Measurements from ENCODE around the gene FFAR1.

FFAR1 gene, protein sequence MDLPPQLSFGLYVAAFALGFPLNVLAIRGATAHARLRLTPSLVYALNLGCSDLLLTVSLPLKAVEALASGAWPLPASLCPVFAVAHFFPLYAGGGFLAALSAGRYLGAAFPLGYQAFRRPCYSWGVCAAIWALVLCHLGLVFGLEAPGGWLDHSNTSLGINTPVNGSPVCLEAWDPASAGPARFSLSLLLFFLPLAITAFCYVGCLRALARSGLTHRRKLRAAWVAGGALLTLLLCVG (N-terminal part only)

GRCh38 chr19:35347171-35347929, at the start of gene FFAR1:
Gene FFAR1 (plus strand): TSS chr19:35347902. CDS start chr19:35351552, 3,650 bp downstream.
- no peak for DNase-seq

DNA sequence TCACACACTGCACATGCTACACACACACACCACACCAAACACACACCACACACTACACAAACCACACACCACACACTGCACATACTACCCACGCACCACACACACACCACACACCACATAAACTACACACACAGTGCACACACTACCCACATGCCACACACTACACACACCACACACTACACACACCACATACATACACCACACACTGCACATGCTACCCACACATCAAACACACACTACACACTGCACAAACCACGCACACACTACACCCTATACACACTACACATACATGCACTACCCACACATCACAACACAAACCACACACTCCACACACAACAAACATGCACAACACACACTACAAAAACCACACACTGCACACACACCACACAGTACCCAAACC, 49.8 kb upstream of the FFAR1 start:
- DNase-seq: no peak

DNA sequence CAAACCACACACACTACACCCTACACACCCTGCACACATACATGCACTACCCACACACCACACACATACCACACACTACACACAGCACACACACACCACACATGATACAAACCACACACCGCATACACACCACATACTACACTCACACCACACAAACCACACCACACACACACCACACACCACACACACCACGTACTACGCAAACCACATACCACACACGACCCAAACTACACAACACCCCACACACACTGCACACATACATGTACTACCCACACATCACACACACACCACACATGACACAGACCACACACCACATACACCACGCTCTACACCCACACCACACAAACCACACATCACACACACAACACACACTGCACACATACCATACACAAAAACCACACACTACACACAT, 49.1 kb upstream of the FFAR1 start:
- DNase-seq: no peak

DNA sequence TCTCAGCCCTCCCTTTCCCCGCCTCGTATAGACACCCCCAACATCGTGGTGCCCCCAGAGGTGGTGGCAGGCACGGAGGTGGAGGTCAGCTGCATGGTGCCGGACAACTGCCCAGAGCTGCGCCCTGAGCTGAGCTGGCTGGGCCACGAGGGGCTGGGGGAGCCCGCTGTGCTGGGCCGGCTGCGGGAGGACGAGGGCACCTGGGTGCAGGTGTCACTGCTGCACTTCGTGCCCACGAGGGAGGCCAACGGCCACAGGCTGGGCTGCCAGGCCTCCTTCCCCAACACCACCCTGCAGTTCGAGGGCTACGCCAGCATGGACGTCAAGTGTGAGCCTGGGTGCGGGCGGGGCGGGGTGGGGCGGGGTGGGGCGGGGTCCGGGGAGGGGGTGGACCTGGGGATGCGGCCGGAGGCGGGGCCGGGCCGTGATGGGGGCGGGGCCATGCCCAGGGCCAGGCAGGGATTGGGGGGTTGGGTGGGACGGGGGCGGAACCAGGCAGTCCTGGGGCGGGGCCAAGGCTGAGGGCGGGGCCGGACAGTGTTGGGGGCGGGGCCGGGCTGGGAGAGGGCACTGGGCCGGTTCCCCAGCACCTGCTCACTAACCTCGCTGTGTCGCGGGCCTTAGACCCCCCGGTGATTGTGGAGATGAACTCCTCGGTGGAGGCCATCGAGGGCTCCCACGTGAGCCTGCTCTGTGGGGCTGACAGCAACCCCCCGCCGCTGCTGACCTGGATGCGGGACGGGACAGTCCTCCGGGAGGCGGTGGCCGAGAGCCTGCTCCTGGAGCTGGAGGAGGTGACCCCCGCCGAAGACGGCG, 48.0 kb upstream of the FFAR1 start:
- no peak for DNase-seq

DNA sequence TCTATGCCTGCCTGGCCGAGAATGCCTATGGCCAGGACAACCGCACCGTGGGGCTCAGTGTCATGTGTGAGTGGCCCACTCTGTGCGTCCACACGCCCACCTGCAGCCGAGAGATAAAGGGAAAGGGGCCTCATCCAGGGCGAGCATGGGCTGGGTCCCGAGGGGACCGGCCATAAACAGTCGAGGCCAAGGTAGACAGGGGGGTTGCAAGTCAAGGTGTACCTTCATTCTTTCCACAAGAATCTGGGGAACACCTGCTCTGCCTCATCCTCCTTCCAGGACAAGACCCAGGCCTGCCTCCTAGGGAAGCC, 47.4 kb upstream of the FFAR1 start:
- no peak for DNase-seq

- no peak for DNase-seq
Observed at GRCh38 chr19:35301961-35302360, 45.7 kb upstream of the FFAR1 start.

GRCh38 chr19:35302446-35302845, 45.3 kb upstream of the FFAR1 start:
- no peak for DNase-seq

DNA sequence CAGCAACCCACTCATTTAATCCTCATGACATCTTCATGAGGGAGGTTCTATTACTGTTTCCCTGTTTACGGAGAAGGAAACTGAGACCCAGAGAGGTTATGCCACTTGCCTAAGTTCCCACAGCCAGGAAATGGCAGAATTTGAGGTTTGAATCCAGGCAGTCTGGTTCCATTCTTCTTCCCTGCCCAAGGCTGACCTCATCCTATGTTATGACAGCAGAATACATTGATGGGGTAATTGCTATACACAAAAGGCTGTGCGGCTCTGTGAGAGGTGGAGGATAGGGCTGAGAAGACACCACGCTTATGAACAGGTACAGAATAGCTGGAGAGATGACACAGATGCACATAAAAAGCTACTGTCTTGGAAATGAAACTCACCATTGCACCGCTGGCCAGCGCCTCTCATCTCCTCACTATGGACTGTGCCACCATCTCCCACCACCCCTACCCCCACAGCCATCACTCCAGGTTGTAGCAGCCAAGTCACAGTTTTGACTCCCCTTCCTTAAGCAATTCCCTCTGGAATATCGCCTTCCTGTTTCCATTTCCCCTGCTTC, 44.3 kb upstream of the FFAR1 start:
- no peak for DNase-seq

DNA sequence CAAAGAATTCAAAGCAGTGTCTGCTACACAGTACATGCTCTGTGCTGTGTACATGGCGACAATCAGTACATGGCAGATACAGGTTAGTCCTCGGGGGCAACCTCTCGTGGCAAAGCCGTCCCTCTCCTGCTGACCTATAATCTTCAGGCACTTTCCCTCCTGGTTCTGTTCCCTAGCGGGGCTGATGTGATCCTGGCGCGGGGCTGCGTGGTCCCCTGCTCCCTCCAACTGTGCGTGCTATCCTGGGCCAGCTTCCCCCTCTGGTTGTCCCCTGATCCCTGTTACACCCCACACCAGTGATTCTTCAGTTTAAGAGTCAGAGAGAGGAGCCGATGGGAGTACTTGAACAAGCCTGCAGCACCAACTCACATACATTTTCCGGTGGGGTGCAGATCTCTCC, 43.7 kb upstream of the FFAR1 start:
- no peak for DNase-seq

DNA sequence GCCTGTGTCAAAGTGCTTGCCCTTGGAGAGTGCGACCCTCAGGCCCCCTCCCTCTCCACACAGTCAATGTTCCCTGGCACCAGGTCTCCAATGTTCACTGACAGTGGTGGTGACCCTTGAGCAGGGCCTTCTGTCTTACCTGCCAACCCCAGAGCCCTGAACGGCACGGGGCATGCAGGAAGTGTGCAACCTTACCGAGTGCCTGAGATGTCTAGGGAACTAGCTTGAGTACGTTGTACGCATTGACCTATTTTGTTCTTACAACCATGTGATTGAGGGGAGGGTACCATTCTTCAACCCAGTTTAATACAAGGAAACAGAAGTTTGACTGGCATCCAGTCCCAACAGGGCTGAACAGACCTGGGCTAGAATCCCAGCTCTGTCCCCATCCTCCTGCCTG, 42.5 kb upstream of the FFAR1 start:
- DNase-seq: no peak

GRCh38 chr19:35306473-35307246, 41.0 kb upstream of the FFAR1 start:
- no peak for DNase-seq

GRCh38 chr19:35307931-35308330, 39.8 kb upstream of the FFAR1 start:
- no peak for DNase-seq

GRCh38 chr19:35308910-35309309, 38.8 kb upstream of the FFAR1 start:
- no peak for DNase-seq

DNA sequence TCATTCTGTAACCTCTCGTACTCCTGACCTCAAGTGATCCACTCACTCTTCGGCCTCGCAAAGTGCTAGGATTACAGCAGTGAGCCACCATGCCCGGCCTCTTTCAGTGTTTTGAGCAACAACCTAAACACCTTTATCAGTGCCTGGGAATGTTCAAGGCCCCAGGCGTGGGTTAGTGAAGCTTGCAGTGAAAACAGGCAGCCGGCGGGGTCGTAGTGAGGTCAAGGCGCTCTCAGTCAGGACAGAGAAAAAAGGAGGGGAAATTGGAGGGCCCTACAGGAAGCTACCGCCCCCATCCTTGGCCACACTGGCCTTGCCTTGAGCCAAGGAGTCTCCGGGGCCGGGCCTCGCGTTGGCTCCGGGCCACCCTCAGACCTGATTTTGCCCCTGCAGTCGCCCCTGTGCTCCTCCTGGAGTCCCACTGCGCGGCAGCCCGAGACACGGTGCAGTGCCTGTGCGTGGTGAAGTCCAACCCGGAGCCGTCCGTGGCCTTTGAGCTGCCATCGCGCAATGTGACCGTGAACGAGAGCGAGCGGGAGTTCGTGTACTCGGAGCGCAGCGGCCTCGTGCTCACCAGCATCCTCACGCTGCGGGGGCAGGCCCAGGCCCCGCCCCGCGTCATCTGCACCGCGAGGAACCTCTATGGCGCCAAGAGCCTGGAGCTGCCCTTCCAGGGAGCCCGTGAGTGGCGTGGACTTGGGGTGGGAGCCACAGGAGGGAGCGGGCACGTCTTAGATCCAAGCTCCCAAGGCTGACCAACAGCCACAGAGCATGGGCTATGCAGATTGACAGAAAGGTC, 38.0 kb upstream of the FFAR1 start:
- DNase-seq: no peak

- DNase-seq: no peak
Observed at GRCh38 chr19:35310331-35310730, 37.4 kb upstream of the FFAR1 start.

DNA sequence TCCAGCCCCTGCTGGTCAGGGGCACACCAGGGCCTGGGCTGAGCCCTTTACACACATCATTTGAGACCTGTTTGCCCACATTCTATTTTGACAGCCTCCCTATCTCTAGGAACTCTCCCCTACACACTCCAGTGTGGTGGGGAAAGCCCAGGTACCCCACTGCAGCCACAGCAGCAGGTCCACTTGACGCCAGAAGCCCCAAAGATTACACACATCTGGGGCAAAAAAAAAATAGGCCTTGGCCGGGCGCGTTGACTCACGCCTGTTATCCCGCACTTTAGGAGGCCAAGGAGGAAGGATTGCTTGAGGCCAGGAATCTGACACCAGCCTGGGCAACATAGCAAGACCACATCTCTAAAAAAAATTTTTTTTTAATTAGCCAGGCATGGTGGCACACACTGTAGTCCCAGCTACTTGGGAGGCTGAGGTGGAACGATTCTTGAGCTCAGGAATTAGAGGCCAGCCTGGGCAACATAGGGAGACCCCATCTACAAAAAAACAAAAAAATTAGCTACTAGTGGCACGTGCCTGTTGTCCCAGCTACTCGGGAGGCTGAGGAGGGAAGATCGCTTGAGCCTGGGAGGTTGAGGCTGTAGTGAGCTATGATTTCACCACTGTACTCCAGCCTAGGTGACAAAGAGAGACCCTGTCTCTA, 36.8 kb upstream of the FFAR1 start:
- no peak for DNase-seq

DNA sequence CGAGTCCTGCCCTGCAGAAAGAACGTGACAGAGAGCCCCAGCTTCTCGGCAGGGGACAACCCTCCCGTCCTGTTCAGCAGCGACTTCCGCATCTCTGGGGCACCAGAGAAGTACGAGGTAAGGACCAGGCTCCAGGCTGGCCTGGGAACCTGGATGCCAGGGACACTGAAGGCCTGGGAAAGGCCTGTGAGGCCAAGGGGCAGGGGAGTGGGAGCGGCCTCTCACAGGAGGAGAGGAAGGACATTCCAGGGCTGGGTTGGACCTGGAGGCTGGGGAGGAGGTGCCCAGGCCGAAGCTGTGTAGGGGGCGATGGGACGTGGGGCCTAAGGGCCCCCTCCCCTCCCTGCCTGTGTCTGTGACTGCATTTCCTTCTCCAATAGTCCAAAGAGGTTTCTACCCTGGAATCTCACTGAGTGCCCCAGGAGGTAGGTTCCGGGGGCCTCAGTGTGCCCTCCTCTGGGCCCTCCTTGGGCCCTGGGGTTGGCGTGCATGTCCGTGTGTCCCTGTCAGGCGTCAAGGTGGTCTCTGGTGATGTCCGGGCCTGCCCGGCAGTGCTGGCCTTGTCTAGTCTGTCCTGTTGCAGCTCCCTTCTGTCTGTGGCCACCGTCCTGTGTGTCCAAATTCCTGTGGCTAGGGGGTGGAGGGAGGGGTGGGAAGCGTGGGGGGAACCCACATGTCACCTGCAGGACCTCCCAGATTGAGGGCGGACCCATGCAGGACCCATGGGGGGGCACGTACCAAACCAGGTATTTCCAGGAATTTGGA, 35.6 kb upstream of the FFAR1 start:
- DNase-seq: no peak

DNA sequence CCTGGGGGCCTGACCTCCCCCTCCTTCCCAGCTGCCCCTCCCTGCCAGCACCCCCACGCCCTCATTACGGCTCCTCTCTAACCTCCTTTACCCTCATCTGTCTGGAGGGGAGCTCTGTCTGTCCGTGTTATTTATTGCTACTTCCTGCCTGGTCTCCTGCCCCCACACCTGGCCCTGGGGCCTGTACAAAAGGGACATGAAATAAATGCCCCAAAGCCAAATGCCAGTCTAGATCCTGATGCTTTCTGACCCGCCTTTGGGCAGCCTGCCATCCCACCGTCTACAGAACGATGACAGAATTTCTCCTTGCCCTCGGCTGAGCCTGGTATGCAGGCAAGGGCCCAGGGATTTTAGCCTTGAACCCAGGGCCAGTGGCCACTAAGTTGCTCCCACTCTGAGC, 34.1 kb upstream of the FFAR1 start:
- no peak for DNase-seq

DNA sequence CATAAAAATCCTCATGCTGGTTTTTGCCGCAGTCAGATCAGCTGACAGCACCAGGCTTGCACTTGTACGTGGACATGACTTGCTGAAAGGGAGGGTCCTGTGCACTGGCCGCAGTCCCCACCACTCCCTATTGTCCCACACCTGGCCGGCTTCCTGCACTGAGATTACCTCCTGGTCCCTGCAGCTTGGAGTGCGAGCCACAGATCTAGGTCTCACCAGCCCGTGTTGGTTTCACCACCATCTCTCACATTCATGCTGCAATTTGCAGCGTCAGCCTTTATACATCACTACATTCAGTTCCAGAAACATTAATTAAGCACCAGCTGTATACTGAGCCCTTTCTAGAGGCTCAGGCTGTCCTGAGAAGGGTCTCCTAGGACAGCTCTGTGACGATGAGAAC, 33.7 kb upstream of the FFAR1 start:
- DNase-seq: no peak

DNA sequence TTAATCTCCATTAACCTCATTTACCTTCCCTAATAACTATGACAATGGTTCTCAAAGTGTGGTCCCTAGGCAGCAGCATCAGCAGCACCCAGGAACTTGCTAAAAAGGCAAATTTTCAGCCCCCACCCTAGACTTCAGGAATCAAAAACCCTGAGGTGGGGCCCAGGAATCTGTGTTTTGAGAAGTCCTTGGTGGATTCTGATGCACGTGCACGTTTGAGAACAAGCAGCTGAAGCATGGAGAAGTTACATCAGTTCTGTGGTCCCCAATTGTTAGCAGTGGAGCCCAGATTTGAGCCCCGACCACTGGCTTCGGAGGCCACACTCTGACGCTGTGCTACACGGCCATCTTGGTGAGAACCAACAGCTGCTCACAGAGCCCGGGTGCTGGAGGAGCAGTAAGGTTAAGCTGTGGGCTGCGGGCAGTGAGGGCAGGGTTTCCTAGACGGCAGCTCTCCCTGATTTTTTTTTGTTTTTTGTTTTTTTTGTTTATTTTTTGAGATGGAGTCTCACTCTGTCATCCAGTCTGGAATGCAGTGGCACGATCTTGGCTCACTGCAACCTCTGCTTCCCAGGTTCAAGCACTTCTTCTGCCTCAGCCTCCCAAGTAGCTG, 32.7 kb upstream of the FFAR1 start:
- no peak for DNase-seq

Measured in NCI-H1417 treated with DMSO at 0.1 percent for 48 hours (cell line).